Endodermal cell (in vitro differentiated cells): Measurements from ENCODE around the gene DCLK1. TPM values are rescaled to one million over a fixed set of nuclear protein-coding genes. Genes with fewer than 3 reads are reported as not detected.

Experiments used
- DNase-seq: peaks from one replicate; pipeline ENCODE4 v3.0.0-alpha.2; 2017
- H3K27ac ChIP-seq: 2 replicates; pipeline ENCODE4 v1.5.1; 2013; ENCODE audit warnings: mild to moderate bottlenecking, low read depth, low read length, moderate library complexity
- H3K27me3 ChIP-seq: 2 replicates; pipeline ENCODE4 v1.6.1; 2013; ENCODE audit warnings: mild to moderate bottlenecking, low read length, moderate library complexity; ENCODE audit not compliant: insufficient read depth, control insufficient read depth, poor library complexity, severe bottlenecking
- H3K36me3 ChIP-seq: 2 replicates; pipeline ENCODE4 v1.7.0; 2013; ENCODE audit warnings: mild to moderate bottlenecking, low read length, moderate library complexity; ENCODE audit not compliant: control insufficient read depth, insufficient read depth
- H3K4me1 ChIP-seq: one replicate; pipeline ENCODE4 v1.7.0; 2013; ENCODE audit warnings: low read length; ENCODE audit not compliant: control insufficient read depth, insufficient read depth
- H3K4me3 ChIP-seq: 2 replicates; pipeline ENCODE4 v1.5.1; 2013; ENCODE audit warnings: mild to moderate bottlenecking, low read length, moderate library complexity
- H3K9ac ChIP-seq: 2 replicates; pipeline ENCODE4 v1.6.1; 2013; ENCODE audit warnings: mild to moderate bottlenecking, low read length, moderate library complexity; ENCODE audit not compliant: poor library complexity, severe bottlenecking; ENCODE audit errors: extremely low read depth
- H3K9me3 ChIP-seq: 2 replicates; pipeline ENCODE4 v1.6.1; 2013; ENCODE audit warnings: mild to moderate bottlenecking, low read length, moderate library complexity; ENCODE audit not compliant: control insufficient read depth
- H3K27ac Mint-ChIP-seq: 2 replicates; pipeline ENCODE4 v1.8.0; 2020; ENCODE audit warnings: mixed read lengths
- H3K27me3 Mint-ChIP-seq: 2 replicates; pipeline ENCODE4 v1.8.0; 2021; ENCODE audit warnings: mild to moderate bottlenecking, mixed read lengths; ENCODE audit not compliant: insufficient read depth
- H3K36me3 Mint-ChIP-seq: 2 replicates; pipeline ENCODE4 v1.8.0; 2020; ENCODE audit warnings: low read depth, mixed read lengths
- H3K4me1 Mint-ChIP-seq: 2 replicates; pipeline ENCODE4 v1.8.0; 2020; ENCODE audit warnings: mixed read lengths
- H3K4me3 Mint-ChIP-seq: 2 replicates; pipeline ENCODE4 v1.8.0; 2020; ENCODE audit warnings: mild to moderate bottlenecking, moderate library complexity, mixed read lengths
- H3K9me3 Mint-ChIP-seq: 2 replicates; pipeline ENCODE4 v1.8.0; 2020; ENCODE audit warnings: mild to moderate bottlenecking, mixed read lengths
- CTCF ChIP-seq: fragments of 200-600 bp; sonication (generic); conservative IDR thresholded peaks from 2 replicates; pipeline ENCODE4 v1.5.0; 2021; ENCODE audit warnings: antibody characterized with exemption, mild to moderate bottlenecking
- WGBS, 2 experiments: methylation state at CpG; one replicate each; pipeline versions ENCODE4 v1.1.5 to v1.1.7; 2013; ENCODE audit warnings: missing lambda C conversion rate in 2 of 2, mixed read lengths in 1 of 2; ENCODE audit not compliant: insufficient coverage in 1 of 2, insufficient read length in 1 of 2; 5-methylcytosine and 5-hydroxymethylcytosine counted together
- total RNA-seq, 2 donors: library from RNA; stranded (reverse); fragmentation: NEBNext Ultra II Directional in 1 of 2; extraction: Animal tissue kit (Norgen Biotek cat#: 25700) in 1 of 2; gene quantifications; 2 replicates in 1 of 2; 3 replicates in 1 of 2; pipeline ENCODE4 v1.2.1, GENCODE V29; 2021

The DCLK1 gene
- total RNA-seq, 2 donors from 2014 or later = 3.0 to 32.8 TPM

- H3K27ac Mint-ChIP-seq = no peak overlapping the region
- Histone ChIP-seq H3K9ac (no peak overlapping the region), H3K27me3 (no peaks in the 10 kb centered on the region), H3K4me3 (no peak overlapping the region), H3K27ac (no peak overlapping the region), H3K36me3 (no peaks in the 10 kb centered on the region), H3K9me3 (no peaks in the 10 kb centered on the region), H3K4me1 (no peaks in the 10 kb centered on the region)
- no peak for TF ChIP-seq CTCF
- H3K4me3 Mint-ChIP-seq = no peak overlapping the region
- DNase-seq = no peak
- no peaks in the 10 kb centered on the region for H3K36me3 Mint-ChIP-seq
- WGBS, 2 experiments = 94 to 98% methylated on average over 7 of the region's 7 CpGs
- peaks cover 21% of the 10 kb centered on the region for H3K4me1 Mint-ChIP-seq
- no peaks in the 10 kb centered on the region for H3K9me3 Mint-ChIP-seq
- H3K27me3 Mint-ChIP-seq = no peaks in the 10 kb centered on the region
Observed at GRCh38 chr13:35912841-35913240, 218.3 kb downstream of the DCLK1 start.

- peaks cover 8% of the 10 kb centered on the region for H3K4me1 Mint-ChIP-seq
- Histone ChIP-seq H3K9ac (no peak overlapping the region), H3K9me3 (no peaks in the 10 kb centered on the region), H3K36me3 (no peaks in the 10 kb centered on the region), H3K27me3 (no peaks in the 10 kb centered on the region), H3K4me3 (no peak overlapping the region), H3K4me1 (no peaks in the 10 kb centered on the region), H3K27ac (no peak overlapping the region)
- H3K27ac Mint-ChIP-seq = no peak overlapping the region
- no peaks in the 10 kb centered on the region for H3K9me3 Mint-ChIP-seq
- 86 to 89% methylated on average over 6 to 8 of the region's 8 CpGs for WGBS, 2 experiments
- TF ChIP-seq CTCF = no peak
- H3K27me3 Mint-ChIP-seq = no peaks in the 10 kb centered on the region
- DNase-seq = no peak
- no peak overlapping the region for H3K4me3 Mint-ChIP-seq
- no peaks in the 10 kb centered on the region for H3K36me3 Mint-ChIP-seq
Observed at GRCh38 chr13:35909837-35910540, 221.2 kb downstream of the DCLK1 start.

- H3K27me3 Mint-ChIP-seq = no peaks in the 10 kb centered on the region
- H3K9me3 Mint-ChIP-seq = no peaks in the 10 kb centered on the region
- H3K9ac ChIP-seq = no peak overlapping the region
- no peaks in the 10 kb centered on the region for H3K36me3 ChIP-seq
- H3K4me3 Mint-ChIP-seq = no peak overlapping the region
- H3K4me1 Mint-ChIP-seq = peaks cover 8% of the 10 kb centered on the region
- no peaks in the 10 kb centered on the region for H3K27me3 ChIP-seq
- no peak for TF ChIP-seq CTCF
- H3K4me1 ChIP-seq = no peaks in the 10 kb centered on the region
- H3K9me3 ChIP-seq = no peaks in the 10 kb centered on the region
- H3K36me3 Mint-ChIP-seq = no peaks in the 10 kb centered on the region
- 99 to 100% methylated on average over 2 to 4 of the region's 4 CpGs for WGBS, 2 experiments
- no peak overlapping the region for H3K27ac Mint-ChIP-seq
- H3K27ac ChIP-seq = no peak overlapping the region
- DNase-seq = no peak
- H3K4me3 ChIP-seq = no peak overlapping the region
Observed at GRCh38 chr13:35909091-35909490, 222.1 kb downstream of the DCLK1 start.
